ENCODE measurements around the gene WDR62. TPM values are rescaled to one million over a fixed set of nuclear protein-coding genes. Genes with fewer than 3 reads are reported as not detected.

WDR62 gene
- total and polyA plus RNA-seq, 2 donors (not counting 3 experiments of a cell fraction or from before 2014, with no cell fraction given) = 8.0 to 13.4 TPM

- no peaks in the 10 kb centered on the region for H3K9me1 ChIP-seq (replicated peaks; ENCODE audit: control insufficient read depth, extremely low read depth, insufficient read depth, low read length)
- H4K20me1 ChIP-seq (replicated peaks; ENCODE audit: control insufficient read depth, extremely low read depth, insufficient read depth, low read length) = no peaks in the 10 kb centered on the region
- H3K27ac ChIP-seq (ENCODE audit: insufficient read depth, low read depth, low read length) = no peak overlapping the region
- no peak overlapping the region for H3K4me3 ChIP-seq (replicated peaks in 1 of 3; ENCODE audit: insufficient read depth in 1 of 3, low read depth in 1 of 3, low read length in 3 of 3)
- H3K27me3 ChIP-seq (ENCODE audit: control insufficient read depth in 2 of 2, insufficient read depth in 2 of 2, low read length in 2 of 2) = no peaks in the 10 kb centered on the region
- DNase-seq (ENCODE audit: low read depth, low spot score) (no peak), FAIRE-seq (no peak)
- no peaks in the 10 kb centered on the region for H3K4me1 ChIP-seq (ENCODE audit: control insufficient read depth, extremely low read depth, insufficient read depth, low read length)
- no peak overlapping the region for H3K4me2 ChIP-seq (ENCODE audit: insufficient read depth, low read length)
- no peak overlapping the region for H3K9ac ChIP-seq (replicated peaks; ENCODE audit: extremely low read depth, insufficient read depth, low read length)
- BruUV-seq (replicated peaks) = no TSS peak
- no peaks in the 10 kb centered on the region for H3K36me3 ChIP-seq (ENCODE audit: control insufficient read depth in 2 of 2, extremely low read depth in 1 of 2, insufficient read depth in 2 of 2, low read length in 2 of 2)
- H2AFZ ChIP-seq (ENCODE audit: low read depth, low read length) = no peak overlapping the region
- dilution Hi-C loops (cut with MboI; ENCODE audit: extremely low pct_ligation_motif_present, low sequenced_read_pairs) = no loop called here
- no peak for TF ChIP-seq POLR2AphosphoS5 (IDR thresholded peaks at IDR 0.05; ENCODE audit: insufficient read depth, low read depth, low read length)
- no peak for TF ChIP-seq FOS (IDR thresholded peaks at IDR 0.05; ENCODE audit: borderline replicate concordance, insufficient read depth, low read length)
- no peak for TF ChIP-seq JUN (IDR thresholded peaks at IDR 0.05; ENCODE audit: borderline replicate concordance, insufficient read depth, insufficient read length, low read depth)
- no peak for TF ChIP-seq CTCF (IDR thresholded peaks at IDR 0.05; ENCODE audit: extremely low read depth in 1 of 2, insufficient read depth in 1 of 2, low read depth in 1 of 2, low read length in 2 of 2)
- TF ChIP-seq MYC (IDR thresholded peaks at IDR 0.05; ENCODE audit: low read depth, low read length) = no peak
- TF ChIP-seq MAX (IDR thresholded peaks at IDR 0.05; ENCODE audit: insufficient read depth, insufficient read length) = no peak
- no peak for TF ChIP-seq EZH2 (IDR thresholded peaks at IDR 0.05; ENCODE audit: borderline replicate concordance, low read depth, low read length, severe bottlenecking)
- TF ChIP-seq POLR2A (IDR thresholded peaks at IDR 0.05; ENCODE audit: low read depth, low read length) = no peak
- no peak for TF ChIP-seq GATA2 (IDR thresholded peaks at IDR 0.05; ENCODE audit: insufficient read depth, insufficient read length, low read depth, low read length)
- H3K79me2 ChIP-seq (ENCODE audit: control insufficient read depth, insufficient read depth, low read length) = no peaks in the 10 kb centered on the region
- intact Hi-C loops (cut with micrococcal nuclease) = no loop called here
- ChIA-PET CTCF (interaction anchor here (1.7 kb wide), 1 partner anchor 10 kb away, joined by 5 read pairs; the partner anchor contains the start of gene THAP8), POLR2A (no interaction called here)
- no peaks in the 10 kb centered on the region for H3K9me3 ChIP-seq (replicated peaks; ENCODE audit: control insufficient read depth, insufficient read depth, low read length)
Observed at GRCh38 chr19:36043952-36044351, 10.7 kb upstream of the WDR62 start.

Measured in endothelial cell of umbilical vein (primary cell).